Prostate gland (tissue), 2 donors: ENCODE results near the gene FMNL2.

ENCODE experiments used
- CTCF ChIP-seq, 4 experiments: fragments of 200-600 bp in 2 of 4; fragments of 450-650 bp in 2 of 4; sonication (generic) in 2 of 4; IDR thresholded peaks; 1 replicate in 3 of 4; 2 replicates in 1 of 4; pipeline ENCODE4 v1.5.1; 2016 to 2019; ENCODE audit warnings: antibody characterized with exemption in 4 of 4, mild to moderate bottlenecking in 2 of 4, moderate library complexity in 2 of 4
- POLR2AphosphoS5 ChIP-seq: sonication (generic); formaldehyde crosslinking; IDR thresholded peaks from one replicate; pipeline ENCODE4 v1.6.1; 2017; ENCODE audit warnings: antibody characterized with exemption

GRCh38 chr2:152428800-152429582 lies 94.0 kb downstream of the FMNL2 start:
- TF ChIP-seq POLR2AphosphoS5 (no peak), CTCF (IDR thresholded peaks at IDR 0.05) (no peak)
